ENCODE data around the gene MAD1L1.

MAD1L1 gene

DNA sequence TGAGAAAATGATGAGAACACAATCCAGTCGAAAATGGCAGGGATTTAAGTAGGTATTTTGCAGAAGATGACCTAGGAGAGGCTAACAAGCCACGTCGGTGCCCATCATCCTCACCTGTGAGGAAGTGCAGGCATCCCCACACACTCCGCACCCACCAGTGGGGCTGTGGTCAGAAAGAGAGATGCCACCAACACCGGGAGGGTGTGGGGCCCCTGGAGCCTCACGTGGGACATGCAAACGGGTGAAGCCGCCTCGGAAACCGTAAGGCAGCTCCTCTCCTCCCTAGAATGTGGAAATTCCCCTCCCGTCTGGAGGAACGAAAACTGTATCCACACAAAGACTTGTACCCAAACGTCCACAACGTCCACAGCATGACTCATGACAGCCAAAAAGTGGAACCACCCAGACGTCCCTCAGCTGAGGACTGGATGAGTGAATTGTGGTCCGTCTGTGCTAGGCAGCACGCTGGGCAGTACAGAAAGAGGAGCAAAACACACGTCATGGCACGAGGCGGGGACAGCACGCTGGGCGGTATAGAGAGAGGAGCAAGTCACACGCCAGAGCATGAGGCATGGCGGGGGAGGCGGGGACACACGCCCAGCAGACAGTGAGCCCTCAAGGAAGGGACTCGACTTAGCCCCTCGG is 316.7 kb downstream of the MAD1L1 start:
- DNase-seq = no peak

DNA sequence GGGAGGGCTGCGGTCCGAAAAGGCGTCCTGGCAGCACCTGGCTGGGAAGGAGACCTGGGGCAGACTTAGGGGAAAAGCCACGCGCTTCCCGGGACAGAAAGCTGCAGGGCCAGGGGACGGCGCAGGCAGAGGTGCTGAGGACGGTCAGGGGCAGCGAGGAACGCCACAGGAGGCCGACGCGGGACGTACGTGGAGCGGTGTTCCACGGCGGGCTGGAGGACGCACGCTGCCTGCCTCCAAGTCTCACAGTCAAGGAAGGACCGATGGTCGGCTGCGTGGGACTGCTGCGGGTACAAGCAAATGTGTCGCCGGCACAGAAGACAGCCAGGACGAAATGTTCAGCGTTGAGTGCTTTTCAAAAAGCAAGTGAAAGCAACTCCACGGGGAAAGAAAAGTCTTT is 317.4 kb downstream of the MAD1L1 start:
- DNase-seq = no peak

- no peak for DNase-seq
Measured at GRCh38 chr7:1914743-1915142, 318.0 kb downstream of the MAD1L1 start.

- no peak for DNase-seq
Measured at GRCh38 chr7:1914321-1914720, 318.4 kb downstream of the MAD1L1 start.

- no peak for DNase-seq
Measured at GRCh38 chr7:1913466-1914282, 319.1 kb downstream of the MAD1L1 start.

DNA sequence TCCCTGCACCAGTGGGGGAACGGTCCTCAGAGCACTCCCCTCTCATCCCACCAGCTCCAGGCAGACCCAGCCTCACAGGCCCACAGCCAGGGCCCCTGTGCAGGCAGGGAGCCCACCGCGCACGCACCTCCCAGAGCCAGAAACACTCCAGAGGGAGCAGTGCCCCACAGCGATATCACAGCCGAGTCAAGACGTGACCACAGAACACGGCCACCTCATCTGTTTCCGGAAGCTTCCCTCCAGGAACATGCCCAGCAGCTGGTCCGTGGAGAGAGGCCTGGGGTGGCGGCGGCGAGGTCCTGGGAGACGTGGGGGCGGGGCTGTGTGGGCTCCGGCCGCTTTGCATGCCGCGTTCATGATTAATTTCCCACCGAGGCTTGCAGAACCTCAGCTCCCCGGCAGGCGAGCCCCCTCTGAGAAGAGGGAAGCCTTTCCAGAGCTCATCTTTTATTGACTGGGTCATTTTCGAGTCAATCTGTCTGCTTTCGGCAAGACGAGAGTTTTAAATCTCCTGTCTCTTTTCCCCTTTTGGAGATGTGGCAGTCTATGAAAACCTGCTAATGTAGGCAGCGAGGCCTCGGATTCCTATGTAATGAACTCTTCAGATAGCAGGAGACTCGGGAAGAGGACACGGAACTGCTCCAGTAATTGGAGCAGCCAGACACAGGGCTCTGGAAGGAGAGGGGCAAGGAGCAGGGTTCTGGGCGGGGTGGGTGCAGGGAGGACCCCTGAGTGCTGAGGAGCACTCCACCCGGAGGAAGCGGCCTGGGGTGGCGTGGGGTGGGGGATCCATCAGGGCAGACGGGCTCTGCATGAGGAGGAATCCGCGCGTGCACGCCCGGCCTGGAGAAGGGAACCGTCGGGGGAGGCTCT is 319.9 kb downstream of the MAD1L1 start:
- no peak for DNase-seq

DNA sequence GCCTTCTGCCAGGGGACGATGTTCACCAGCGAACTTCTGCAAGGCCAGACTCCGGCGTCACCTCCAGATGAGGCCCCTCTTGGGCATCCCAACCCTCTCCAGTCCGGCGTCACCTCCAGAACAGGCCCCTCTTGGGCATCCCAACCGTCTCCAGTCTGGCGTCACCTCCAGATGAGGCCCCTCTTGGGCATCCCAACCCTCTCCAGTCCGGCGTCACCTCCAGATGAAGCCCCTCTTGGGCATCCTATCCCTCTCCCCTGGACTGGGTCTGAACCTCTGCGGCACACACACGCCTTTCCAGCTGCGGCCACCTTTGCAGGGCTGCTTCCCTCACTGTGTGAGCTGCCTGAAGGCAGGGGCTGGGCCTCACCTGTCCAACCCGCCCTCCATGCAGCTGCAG is 321.2 kb downstream of the MAD1L1 start:
- DNase-seq = no peak

GRCh38 chr7:1910827-1911226 is 321.9 kb downstream of the MAD1L1 start:
- DNase-seq = no peak

GRCh38 chr7:1910081-1910685 is 322.6 kb downstream of the MAD1L1 start:
- DNase-seq = no peak

DNA sequence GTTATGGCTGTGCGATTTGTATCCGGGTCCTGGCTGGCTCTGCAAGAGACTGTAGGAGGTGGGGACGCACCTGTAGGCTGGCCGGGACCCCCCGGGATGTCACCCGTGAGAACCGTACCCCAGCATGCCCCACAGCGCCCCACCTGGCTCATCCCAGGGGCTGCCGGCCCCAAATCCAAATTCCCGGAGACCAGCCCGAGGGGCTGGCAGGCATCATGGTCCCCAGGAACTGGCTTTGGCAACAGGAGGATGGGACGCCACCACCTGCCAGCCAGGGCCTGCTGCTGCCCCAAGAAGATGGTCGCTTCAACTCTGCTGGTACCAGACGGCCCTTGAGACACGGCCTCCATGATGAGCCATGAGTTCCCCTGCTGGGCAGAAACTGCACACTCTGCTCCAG is 323.3 kb downstream of the MAD1L1 start:
- no peak for DNase-seq

DNA sequence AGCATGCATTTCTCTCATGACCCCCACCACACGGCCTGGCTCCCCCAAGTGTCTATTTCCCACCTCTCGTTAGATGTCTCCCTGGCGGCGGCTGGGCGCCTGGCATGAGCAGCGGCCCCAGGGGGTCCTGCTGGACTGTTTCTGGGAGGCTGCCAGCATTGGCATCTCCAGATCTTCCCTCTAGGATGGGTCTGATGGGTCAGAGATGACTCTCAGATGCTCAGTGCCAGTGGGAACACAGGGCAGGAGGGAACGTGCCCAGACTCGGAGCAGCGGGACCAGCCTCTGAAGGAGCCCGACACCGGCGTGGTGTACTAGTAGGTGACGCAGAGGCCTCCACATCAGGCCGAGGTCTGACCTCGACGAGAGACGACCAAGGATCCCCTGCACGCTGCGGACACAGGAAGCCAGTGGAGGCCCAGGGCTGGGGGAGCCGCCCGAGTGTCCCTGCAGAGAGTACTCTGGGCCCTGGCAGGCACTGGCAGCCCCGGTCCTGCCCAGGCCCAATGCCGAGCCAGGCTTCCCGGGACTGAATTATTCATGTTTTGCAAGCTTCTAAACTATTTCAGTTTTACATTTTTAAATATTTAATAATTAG is 323.8 kb downstream of the MAD1L1 start:
- no peak for DNase-seq

DNA sequence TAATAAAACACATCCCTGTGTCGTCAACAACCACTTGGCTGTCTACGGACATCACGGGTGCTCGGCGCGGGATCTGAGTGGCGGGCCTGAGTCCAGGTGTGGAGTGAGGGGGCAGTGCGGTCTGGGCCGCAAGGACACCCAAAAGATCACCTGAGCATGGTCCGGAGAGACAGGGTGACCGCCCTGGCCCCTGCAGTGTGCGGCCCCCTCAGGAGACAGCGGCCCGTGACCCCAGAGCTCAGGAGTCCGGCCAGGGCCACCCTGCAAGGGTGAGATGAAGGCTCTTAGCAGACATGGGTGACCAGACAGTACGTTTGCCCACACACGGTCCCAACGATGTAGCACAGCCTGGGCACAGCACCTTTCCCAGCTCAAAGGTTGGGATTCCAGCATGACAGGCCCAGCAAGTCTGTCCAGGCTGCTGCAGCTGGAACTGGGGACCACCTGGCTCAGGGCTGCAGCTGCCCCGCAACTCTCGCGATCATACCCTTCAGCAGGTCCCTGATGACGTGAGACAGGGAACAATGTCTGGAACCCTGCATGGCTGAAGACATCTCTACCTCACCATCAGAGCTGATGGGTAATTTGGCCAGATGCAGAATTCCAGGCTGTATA is 324.9 kb downstream of the MAD1L1 start:
- no peak for DNase-seq

- DNase-seq = no peak
Measured at GRCh38 chr7:1906988-1907745, 325.6 kb downstream of the MAD1L1 start.

DNA sequence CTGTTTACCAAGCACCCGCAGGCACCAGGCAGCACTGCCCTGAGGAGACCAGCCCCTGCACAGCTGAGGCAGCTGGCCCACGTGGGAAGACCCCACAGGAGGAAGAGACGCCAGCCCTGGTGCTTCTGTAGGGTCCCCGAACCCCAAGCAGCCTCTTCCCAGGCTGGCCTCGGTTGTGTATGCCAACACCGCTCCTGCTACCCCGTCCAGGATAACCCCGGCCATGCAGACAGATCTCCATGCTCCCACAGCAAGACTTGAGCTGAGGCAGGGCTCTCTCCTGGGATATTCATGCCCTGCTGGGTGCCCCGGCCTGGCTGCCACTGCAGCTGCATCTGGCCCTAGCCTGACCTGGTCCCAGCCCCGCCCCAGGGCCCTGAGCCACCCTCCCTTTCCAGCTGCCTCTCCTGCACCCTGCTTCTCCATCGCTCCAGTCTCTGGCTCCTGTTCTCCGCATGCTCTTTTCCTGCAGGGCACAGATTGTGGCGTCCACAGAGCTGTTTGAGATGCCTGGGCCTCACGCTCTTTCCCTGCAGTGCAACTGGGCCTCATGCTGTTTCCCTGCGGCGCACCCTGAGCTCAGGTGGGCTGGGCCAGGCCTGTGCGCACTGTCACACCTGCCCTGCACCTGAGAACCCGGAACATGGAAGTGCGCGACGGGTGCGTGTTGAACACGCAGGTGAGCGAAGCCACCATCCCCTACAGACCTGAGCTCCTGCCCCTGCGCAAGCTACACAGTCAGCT is 326.5 kb downstream of the MAD1L1 start:
- no peak for DNase-seq

- no peak for DNase-seq
Measured at GRCh38 chr7:1902231-1902855, 330.4 kb downstream of the MAD1L1 start.

GRCh38 chr7:1901431-1902210 is 331.1 kb downstream of the MAD1L1 start:
- no peak for DNase-seq

DNA sequence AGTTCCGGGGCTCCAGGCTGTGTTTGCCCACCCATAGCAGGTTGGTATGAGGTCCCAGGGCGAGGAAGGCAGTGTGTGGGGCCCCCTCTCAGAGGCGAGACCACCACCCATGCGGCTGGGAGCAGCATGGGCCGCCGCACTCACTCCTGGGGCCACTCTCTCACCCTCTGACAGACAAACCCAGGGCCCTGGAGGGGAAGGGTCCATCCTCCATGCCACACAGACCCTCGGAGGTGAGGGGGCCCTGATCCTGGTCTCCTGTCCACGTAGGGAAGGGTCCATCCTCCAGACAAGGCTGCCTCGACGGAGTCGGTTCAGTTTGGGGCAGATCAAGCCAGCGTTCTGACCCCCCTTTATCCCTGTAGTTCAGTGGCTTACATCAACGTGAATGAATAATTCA is 331.9 kb downstream of the MAD1L1 start:
- DNase-seq = no peak

DNA sequence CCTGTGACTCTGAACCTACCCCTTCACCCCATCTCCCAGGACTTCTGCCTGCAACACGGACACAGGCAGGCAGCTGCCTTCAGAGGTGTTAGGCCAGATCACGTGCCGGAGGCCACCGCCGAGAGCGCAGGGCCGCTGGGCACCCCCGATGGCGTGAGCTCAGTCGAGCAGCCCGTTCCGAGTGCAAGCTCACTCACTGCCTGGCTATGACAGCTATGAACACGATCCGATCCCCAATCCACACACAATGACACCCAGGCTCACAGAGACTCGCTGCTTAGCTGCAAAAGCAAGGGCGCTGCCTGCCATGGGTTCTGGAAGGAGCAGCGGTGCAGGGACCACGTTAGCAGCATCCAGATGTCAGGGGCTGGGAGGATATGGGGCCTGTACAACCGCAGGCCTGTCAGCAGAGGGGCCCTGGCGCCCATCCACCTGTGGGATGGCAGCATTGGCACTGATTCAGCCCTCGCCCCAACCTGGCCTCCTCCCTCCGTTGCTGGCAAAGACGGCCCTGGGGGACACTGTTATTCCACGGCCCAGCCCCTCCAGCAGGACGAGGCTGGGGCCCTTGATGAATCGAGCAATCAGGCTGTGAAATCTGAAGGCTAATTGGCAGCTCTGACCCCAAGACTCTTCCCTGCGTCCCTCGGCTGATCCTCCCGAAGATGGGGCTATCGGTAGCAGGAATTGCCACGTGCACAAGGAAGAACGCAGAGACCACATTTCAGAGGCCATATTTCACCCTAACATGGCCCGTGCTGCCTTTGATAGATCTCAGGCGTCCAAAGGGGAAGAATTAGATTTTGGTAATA is 332.6 kb downstream of the MAD1L1 start:
- DNase-seq = no peak

GRCh38 chr7:1899196-1899595 is 333.5 kb downstream of the MAD1L1 start:
- no peak for DNase-seq

Data from NCI-H1436 (cell line).